NB4 (cell line): Measurements from ENCODE around the gene UTP15.

Experiments used
- POLR2A ChIP-seq: IDR thresholded peaks from 2 replicates; pipeline ENCODE4 v1.6.1; 2011; ENCODE audit warnings: mild to moderate bottlenecking; ENCODE audit not compliant: insufficient read length; ENCODE audit errors: extremely low read depth
- TF ChIP-seq, protein P1 (sequence below): IDR thresholded peaks from one replicate; pipeline ENCODE4 v1.5.1; 2012; ENCODE audit warnings: low read depth, low read length

DNA sequence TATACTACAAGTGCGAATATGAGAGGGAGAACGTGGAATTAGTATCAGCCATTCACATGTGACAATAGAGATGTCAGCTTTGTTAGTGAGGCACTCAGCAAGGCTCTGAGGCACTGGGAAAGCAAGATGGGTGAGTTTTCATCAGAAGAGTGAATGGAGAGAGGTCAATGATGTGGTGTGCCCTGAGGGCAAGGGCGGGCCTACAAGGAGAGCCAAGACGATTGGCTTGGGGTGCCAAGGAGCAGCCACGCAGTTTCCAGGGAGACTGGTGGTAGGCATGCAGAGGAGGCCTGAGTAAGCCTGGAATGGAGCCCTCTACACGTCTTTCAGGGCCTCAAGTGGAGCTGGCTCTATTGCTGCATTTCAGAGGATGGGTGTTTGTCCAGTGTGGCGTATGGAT lies 42.6 kb upstream of the UTP15 start:
- TF ChIP-seq, protein P1, sequence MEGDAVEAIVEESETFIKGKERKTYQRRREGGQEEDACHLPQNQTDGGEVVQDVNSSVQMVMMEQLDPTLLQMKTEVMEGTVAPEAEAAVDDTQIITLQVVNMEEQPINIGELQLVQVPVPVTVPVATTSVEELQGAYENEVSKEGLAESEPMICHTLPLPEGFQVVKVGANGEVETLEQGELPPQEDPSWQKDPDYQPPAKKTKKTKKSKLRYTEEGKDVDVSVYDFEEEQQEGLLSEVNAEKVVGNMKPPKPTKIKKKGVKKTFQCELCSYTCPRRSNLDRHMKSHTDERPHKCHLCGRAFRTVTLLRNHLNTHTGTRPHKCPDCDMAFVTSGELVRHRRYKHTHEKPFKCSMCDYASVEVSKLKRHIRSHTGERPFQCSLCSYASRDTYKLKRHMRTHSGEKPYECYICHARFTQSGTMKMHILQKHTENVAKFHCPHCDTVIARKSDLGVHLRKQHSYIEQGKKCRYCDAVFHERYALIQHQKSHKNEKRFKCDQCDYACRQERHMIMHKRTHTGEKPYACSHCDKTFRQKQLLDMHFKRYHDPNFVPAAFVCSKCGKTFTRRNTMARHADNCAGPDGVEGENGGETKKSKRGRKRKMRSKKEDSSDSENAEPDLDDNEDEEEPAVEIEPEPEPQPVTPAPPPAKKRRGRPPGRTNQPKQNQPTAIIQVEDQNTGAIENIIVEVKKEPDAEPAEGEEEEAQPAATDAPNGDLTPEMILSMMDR: no peak
- no peak for TF ChIP-seq POLR2A
